HG02571 (cell line): ENCODE data around the gene ARHGAP6.
"Not testable (repeated sequence)": the region's sequence is repeated elsewhere in the genome, so short reads cannot be mapped to it uniquely, and the experiment has no call there.

Experiments used
- ATAC-seq: cut with Tn5 transposase; IDR thresholded peaks from one replicate; pipeline ENCODE4 v1.9.1; 2021; ENCODE audit warnings: mild to moderate bottlenecking, moderate library complexity; ENCODE audit not compliant: unreplicated experiment

Gene ARHGAP6

DNA sequence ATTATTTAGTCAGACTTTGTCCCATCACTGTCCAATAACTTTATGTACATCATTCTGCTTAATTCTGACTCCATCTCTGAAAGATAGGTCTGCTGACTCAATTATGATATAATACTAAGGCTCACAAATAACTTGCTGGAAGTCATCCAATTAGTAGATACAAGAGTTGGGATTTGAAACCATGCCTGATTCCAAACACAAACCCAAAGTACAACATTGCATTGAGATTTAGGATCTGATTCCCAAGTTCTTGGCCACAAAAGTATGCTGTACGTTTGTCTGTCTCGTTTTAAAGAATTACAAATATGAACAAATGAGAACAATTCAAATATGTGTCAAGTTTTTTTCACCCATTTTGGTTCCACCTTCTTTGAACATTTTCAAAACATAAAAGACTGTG is 263.8 kb downstream of the ARHGAP6 start:
- ATAC-seq, result no peak

DNA sequence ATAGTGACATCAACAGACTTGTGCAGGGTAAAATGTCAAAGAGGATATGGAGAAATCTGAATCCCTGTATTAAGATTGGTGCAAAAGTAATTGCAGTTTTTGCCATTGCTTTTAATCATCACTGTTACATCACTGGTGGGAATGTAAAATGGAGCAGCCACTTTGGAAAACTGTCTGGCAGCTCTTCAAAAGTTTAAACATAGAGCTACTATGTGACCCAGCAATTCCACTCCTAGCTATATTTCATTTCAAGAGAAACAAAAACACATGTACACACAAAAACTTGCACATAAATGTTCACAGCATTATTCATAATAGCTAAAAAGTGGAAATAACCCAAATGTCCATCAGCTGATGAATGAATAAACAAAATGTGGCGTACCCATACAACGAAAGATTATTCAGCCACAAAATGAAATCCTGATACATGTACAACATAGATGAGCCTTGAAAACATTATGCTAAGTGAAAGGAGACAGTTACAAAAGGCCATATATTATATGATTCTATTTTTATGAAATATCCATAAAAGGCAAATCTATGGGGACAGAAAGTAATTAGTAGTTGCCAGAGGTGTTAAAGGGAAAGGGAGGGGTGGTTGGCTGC is 266.1 kb downstream of the ARHGAP6 start:
- ATAC-seq, result no peak

DNA sequence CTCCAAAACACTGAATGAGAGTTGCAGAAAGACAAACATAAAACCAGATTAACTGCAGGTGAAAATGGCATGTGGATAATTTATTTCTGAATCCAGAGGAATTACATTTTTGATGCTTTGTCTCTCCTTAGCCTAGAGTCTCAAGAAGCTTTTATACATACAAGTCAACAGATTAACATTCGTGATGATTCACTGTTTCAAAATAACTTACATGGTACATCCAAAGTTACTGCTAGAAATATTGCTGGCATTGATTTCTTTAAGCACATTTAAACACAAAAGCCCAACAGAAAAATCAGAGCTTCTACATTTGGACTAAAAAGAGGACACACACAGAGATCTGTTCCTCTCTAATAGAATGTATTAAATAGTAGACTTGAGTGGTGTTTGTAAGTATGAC is 266.9 kb downstream of the ARHGAP6 start:
- no peak for ATAC-seq

DNA sequence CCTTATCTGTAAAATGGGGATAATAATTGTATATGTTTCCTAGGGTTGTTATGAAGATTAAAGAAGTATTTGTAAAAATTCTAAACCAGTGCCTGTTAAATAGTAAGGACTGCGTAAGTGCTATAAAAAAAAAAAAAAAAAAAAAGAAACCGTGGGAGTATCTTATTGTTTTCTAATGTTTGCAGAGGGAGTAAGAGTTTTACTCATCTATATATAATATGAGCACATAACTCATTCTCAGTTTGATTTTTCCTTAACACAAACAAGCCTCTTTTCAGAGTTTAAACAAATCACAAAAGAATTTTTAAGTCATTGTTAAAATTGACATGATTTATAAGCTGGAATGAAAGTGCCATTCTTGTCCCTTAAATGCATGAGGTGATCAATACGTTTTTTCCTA is 267.6 kb downstream of the ARHGAP6 start:
- ATAC-seq, result no peak

DNA sequence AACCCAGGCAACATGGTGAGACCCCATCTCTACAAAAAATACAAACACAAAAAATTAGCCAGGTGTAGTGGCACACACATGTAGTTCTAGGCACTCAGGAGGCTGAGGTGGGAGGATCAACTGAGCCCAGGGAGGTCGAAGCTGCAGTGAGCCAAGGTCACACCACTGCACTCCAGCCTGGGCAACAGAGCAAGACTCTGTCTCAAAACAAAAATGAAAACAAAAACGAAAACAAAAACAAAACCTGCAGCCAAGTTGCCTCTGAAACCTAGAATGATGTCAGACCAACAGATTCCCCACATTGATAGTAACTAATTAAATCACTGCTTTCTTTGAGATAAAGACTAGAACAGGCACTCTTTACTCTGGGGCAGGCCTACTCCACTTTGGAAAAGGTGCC is 268.0 kb downstream of the ARHGAP6 start:
- ATAC-seq, result no peak

DNA sequence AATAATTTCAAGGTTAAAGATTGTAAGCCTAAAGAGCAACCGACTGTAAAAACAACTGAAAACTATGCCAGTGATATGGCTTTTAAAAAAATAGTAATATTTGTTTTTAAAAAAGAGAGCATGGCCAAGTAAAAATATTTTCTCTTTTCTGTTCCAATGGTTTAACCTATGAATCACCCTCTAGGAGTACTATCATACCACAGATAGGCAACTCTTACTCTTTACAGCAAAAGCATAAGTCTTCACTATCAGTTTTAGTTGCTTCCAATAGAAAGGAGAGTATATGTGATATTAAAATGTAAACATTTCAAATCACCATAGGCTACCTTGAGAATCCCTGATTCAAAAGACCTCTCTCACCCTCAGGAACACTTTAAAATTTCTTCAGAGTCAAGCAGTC is 269.9 kb downstream of the ARHGAP6 start:
- no peak for ATAC-seq

DNA sequence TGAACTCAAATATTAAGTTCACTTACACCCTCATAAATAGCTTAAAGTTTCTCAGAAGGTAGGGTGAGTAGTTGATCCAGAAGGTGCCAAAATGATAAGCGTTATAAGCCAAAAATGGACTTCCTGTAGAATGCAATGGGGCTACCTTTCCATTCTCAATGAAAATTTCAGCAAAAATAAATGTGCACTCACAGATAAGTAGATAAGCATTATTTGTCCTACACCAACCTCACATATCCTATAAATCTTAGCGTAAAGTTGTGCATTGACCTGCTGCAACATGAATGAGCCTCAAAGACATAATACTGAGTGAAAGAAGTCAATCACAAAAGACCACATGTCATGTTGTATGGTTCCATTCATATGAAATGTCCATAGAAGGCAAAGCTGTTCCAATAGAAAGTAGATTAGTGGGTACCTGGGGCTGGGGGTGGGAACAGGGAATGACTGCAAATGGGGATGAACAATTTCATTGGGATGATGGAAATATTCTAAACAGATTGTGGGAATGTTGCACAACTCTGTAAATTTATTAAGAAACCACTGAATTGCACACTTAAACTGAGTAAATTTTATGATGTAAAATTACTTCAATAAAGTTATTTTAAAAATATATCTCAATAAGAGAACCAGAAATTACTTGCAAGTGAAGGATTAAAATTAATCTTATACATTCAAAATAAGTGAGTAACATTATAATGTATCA is 271.6 kb downstream of the ARHGAP6 start:
- ATAC-seq, result no peak

DNA sequence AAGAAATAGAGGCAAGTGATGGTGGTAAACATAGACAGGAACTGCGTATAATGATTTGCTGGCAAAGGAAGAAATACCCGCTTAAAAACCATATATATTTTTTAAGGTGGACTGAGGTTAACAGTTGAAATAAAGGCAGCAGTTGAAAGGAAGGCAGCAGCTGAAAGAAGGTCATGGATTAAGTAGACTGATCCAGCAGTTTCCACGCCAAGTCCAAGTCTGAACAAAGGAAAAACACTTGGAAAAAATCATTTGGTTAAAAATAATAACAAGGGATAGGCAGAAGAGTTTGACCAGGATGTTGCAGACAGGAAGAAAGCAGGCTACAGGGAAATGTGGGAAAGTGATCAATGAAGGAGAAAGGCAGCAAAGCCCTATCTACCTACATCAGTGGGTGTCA is 278.9 kb downstream of the ARHGAP6 start:
- ATAC-seq, result no peak

DNA sequence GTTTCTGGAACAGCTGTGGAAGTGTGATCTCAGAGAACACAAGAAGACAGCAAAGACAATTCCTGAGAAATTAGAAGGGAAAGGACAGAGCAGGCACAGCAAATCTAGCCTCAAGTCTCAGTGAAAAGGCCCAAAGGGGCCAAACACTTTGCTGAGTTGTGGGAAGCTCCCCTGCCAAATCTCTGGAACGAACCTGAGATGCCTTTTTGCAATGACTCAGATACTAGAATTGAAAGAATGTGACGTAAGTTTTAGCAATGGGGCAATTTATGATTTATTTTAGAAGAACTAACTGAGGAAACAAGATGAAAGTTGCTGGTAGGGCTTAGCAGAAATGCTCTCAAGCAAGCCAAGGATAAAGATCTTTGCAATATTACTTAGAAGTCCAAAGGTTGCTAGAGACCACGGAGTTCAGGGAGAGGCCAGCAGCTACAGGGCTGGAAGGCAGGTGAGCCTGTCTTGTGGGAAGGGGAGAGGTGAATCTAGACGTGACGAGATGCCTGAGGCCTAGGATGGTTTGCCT is 279.7 kb downstream of the ARHGAP6 start:
- no peak for ATAC-seq

DNA sequence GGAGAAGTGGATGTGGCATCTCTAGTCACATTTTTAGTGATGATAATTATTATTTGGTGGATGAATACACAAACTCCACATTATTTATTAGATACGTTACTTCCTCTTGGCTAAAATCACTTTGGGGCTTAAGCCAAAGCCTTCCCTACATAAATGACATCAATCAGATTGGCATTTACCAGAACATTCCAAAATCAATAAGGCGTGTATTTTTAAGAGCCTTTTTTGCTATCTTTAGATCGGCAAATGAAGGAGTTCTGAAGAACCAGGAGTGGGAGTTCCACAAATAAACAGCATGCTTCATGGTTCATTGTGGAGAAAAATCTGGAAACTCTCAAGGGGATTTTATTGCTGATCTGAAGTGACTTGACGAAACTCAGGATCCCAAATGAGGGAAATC is 282.8 kb downstream of the ARHGAP6 start:
- ATAC-seq, result no peak

DNA sequence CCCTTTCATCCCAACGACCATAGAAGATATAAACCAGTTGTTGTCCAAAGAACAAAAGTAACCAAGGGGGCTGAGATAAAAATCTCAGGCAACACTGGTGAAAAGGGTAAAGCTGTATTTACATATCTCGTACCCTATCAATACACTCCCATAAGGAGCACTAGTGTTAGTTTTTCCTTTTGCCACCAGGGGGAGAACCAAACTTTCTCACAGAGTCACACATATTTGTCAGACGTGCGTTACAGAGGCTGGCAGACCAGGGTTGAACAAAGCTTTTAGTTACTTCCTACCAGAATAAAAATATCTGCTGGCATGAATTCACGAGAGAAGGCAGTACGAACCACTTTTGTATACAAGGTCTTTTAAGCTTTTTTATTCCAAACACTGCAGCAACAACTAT is 284.3 kb downstream of the ARHGAP6 start:
- ATAC-seq, result peak; percentile 89

DNA sequence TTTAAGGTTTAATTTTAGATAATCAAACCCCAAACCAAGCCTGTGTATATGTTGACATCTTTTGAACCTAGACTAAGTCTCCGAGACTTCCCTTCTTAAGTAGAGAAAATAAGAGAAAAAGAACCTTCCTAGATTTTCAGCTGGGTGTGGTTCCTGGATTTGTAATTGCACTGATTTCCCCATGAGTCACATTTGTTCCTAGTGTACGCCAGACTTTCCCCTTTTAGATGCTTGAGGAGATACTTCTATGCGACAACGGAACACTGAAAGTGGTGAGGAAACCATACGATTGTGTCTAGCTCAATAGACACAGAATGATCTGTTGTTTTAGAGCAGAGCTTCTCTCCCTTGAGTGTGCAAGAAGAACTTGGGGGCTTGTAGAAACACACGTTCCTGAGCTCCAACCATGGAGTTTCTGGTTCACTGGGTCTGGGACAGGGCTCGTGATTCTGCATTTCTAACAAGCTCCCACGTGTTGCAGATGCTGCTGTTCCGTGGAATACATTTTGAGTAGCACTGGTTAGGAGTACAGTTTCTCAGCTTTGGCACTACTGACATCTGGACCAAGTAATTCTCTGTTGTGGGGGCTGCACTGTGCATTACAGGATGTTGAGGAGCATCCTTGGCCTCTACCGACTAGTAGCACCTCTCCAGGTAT is 285.4 kb downstream of the ARHGAP6 start:
- no peak for ATAC-seq

DNA sequence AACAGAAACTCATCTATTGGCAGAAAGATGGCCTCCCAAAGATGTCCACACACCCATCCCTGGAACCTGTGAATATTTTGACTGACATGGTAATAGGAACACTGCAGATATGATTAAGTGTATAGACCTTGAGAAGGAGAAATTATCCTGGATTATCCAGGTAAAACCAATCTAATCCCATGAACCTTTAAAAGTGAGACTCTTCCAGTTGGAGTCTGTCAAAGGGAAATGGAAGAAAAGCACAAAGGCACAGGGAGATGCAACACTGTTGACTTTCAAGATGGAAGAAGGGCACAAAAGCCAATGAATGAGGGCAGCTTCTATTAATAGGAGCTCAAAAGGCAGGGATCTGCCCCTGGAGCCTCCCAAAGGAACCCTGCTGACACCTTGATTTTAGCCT is 289.6 kb downstream of the ARHGAP6 start:
- no peak for ATAC-seq

DNA sequence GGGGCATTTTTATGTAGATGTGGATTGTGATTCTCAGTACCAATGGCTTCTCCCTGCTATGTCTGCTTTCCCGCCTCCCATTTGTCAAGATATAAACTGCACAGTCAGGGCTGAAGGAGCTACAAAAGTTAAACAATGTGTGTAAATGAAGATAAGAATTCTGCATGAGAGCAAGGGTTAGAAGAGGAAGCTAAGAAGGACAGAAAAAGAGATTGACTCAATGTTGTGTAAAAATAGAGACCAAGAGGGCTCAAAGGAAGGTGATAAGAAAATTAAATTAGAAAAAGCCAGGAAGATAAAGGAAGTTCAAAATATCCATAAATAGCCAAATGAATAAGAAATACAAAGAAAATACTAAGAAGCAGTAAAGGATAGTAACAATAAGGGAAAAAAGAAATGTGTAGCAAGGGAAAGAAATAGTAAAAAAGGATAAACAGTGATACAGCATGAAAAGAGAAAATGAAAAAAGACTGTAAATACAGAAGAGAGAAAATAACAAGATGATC is 290.1 kb downstream of the ARHGAP6 start:
- no peak for ATAC-seq

DNA sequence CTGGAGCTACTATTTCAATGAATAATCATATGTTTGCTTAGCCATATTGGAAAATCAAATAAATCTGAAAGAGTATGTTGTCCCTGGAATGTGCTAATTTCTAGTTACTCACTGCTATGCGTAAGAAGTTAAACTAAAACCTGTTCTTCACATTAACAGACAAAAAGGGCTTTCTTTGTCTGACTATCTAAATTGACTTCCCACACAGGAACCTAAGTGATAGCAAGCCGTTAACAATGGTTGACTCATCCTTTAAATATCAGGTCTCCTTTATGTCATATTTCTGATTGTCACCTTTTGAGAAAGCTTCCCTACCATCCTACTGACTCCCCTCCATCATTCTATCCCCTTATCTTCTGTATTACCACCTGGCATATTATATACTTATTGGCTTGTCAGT is 291.1 kb downstream of the ARHGAP6 start:
- no peak for ATAC-seq

DNA sequence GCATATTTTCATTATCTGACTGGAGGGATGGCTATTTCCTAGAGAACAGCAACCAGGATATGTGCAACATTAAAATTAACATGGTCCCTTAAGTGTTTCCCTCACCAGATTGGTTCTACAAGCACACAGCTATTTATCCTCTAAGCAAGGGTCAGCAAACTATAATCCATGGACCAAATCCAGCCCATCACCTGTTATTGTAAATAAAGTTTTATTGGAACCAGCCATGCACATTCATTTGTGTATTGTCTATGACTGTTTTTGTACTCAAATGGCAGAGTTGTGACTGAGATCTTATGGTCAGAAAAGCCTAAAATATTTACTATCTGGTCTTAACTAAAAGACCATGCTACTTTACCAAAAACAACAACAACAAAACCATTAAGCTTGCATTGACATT is 294.6 kb downstream of the ARHGAP6 start:
- no peak for ATAC-seq

DNA sequence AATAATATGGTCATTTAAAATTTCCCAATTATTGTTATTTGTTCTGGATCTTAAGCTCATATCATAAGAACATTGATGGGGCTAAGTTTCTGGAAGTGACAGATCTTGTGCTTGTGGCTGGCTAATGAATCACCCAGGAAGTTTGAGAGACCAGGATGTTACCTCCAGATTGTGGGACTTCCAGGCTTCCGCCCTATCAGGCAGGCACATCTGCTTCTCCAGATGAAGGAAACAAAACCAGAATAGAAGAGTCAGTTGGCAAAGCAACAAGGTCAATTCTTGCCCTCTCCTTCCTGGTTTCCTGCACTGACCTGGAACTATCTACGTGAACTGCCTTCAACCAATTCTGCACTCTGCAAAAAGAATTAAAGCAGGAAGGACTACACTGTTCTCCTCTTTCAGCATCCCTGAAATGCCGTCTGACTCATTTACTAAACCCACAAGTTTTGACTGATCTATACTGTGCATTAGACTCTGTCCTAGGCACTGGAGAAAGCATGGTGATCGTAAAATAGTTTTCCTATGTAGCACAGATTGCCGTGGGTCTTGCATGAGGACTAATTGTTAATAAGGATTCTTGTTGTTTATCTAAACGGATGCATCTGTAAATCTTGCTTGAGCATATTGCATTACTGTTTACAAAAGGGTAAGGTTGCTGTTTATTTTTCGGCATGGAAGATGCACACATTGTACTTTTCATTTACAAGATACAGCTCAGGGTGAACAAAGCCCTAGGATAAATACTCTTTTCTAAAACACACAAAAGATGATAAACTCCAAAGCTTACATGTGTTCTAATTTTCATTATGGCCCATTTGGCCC is 297.9 kb downstream of the ARHGAP6 start:
- no peak for ATAC-seq

DNA sequence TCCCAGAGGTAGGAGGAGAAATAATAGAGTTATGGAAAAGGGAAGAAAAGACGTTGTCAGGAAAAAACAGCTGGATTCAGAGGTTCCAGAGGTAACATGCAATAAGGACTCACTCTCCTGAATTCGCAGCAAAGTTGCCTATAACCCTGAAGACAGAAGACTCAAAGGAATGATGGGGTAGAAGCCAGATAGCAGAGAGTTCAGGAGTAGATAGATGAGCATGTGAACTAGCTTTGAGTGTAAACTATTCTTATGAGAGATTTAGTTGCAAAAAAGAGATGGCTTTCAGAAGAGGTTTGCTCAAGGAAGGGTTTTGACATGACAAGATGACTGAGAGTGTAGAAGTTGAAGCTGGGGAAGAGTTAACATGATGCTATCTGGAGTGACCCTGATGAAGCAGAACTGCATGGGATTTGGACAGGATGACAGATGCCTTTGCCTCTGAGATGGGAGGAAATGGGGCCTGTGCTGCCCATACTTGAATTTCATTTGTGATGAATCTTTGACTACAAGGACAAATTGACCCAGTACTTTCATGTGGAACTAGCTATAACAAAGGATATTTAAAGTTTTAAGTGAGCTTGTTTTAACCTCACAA is 298.6 kb downstream of the ARHGAP6 start:
- ATAC-seq, result no peak

DNA sequence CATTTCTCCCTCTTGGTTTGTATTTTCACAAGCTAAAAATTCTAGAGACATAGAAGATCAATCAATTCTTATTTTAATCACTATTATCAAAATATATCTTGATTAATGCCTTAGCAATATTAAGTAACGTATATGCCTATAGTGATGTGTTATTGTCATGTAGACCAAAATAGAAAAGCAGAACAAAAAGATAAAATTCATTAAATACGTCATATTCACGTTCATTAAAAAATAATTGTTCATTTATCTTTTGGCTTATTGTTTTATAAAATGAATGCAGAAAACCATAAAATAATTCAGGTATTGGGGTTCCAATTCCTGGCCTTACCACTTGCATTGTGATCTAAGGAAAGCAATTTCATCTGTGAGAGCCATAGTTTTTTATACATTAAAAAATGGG is 300.3 kb downstream of the ARHGAP6 start:
- ATAC-seq, result no peak

DNA sequence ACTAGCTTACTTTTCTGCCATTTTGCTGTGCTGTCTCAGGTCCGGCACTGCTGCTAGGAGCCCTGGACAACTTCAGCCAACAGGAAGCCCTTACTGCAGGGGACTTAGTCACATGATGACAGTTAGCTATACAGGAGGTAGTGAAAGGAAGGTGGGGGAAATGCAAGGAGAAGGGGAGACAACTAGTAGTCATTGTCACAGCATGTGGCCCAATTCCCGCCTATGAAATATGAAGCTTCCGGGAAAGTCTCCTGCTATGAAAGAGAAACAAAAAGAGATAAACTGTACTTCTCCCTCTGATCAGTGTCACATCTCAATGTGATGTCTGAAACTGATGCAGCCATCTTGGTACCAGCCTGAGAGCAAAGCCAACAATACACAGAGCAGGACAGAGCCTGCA is 300.9 kb downstream of the ARHGAP6 start:
- ATAC-seq, result no peak

DNA sequence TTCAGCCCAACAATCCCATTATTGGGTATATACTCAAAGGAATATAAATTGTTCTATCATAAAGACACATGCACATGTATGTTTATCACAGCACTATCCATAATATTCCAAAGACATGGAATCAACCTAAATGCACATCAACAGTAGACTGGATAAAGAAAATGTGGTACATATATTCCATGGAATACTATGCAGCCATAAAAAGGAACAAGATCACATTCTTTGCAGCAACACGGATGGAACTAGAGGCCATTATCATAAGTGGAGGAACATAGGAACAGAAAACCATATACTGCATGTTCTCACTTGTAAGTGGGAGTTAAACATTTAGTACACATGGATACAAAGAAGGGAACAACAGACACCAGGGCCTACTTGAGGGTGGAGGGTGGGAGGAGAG is 301.9 kb downstream of the ARHGAP6 start:
- not testable (repeated sequence) for ATAC-seq
